ENCODE results near the gene ISL2.

DNA sequence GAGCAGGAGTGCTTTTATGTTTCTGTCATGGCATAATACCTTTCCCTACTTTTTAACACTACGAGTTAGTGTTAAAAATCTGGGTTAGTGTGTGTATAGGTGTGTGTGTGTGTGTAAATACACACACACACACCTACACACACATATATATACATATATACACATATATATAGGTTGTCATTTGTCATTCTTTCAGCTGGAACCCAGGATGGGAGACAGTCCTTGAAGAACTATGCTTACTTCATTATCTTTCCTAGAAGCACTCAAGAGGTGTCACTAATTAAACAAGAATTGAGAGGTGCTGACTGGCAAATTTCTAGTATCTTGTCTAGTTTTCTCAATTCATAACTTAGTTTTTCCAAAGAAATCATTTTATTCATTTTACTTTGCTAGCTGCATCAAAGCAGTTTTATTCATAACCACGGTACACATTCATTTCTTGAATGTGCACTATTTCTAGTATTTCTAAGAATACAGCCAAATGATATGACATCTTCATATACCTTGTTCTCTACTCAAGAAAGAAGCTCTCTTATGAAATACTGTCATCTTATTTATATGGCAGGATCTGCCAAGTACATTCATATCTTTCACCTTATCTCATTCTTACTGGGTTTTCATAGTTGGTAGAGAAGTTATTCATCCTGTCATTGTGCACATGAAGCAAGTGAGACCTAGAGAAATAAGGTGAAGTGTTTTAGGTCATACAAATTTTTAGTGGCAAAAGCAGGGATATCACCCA, 46.6 kb downstream of the ISL2 start:
- TF ChIP-seq POLR2AphosphoS5 (IDR thresholded peaks at IDR 0.05) (no peak), CTCF (IDR thresholded peaks at IDR 0.05) (no peak), POLR2A (IDR thresholded peaks at IDR 0.05) (no peak), EP300 (IDR thresholded peaks at IDR 0.05) (no peak)

Data from gastroesophageal sphincter (tissue), 3 donors.